ENCODE measurements around the gene AP2B1. TPM values are rescaled to one million over a fixed set of nuclear protein-coding genes. Genes with fewer than 3 reads are reported as not detected.

The AP2B1 gene
- total RNA-seq, 1 experiment from 2014 or later: 198 TPM

GRCh38 chr17:35539659-35540026 lies 47.5 kb upstream of the AP2B1 start:
- Histone ChIP-seq H3K27ac (ENCODE audit: low read depth, low read length) (no peak overlapping the region), H3K36me3 (ENCODE audit: control insufficient read depth in 1 of 2, insufficient read depth in 2 of 2, low read length in 2 of 2) (no peaks in the 10 kb centered on the region), H3K9ac (ENCODE audit: low read length) (no peak overlapping the region), H4K20me1 (ENCODE audit: insufficient read depth) (no peaks in the 10 kb centered on the region), H2AFZ (ENCODE audit: low read depth, low read length, poor library complexity, severe bottlenecking) (peak overlapping the region; percentile 99), H3K4me3 (replicated peaks in 1 of 2; ENCODE audit: low read depth in 1 of 2, low read length in 2 of 2) (no peak overlapping the region), H3K27me3 (ENCODE audit: insufficient read depth, low read length) (no peaks in the 10 kb centered on the region; the same call in 1 of the 2 replicates), H3K9me2 (ENCODE audit: insufficient read depth) (no peaks in the 10 kb centered on the region), H3K4me1 (ENCODE audit: control insufficient read depth in 1 of 2, insufficient read depth in 2 of 2, low read length in 2 of 2) (peaks cover 0 to 5% of the 10 kb centered on the region in 2 experiments; a peak in 1 of 4 replicates), H3K9me3 (ENCODE audit: control insufficient read depth in 1 of 2, insufficient read depth in 1 of 2, low read depth in 1 of 2, low read length in 2 of 2) (no peaks in the 10 kb centered on the region), H3K79me2 (ENCODE audit: insufficient read depth, low read length) (no peaks in the 10 kb centered on the region), H3K4me2 (ENCODE audit: low read length) (peak overlapping the region; percentile 55)
- DNase-seq (ENCODE audit: low read depth, low spot score): no peak
- ChIA-PET CTCF (interaction anchor here (0.7 to 1.1 kb wide), 11 partner anchors 12 to 412 kb away, joined by 3 to 13 read pairs (median 4); no protein-coding TSS in a partner anchor), POLR2A (no interaction called here), RAD21 (ENCODE audit: low non-redundant PET in 1 of 2, low total read pairs in 2 of 2, uncharacterized antibody in 2 of 2, unreplicated experiment in 2 of 2) (no interaction called here)
- intact Hi-C loops (cut with micrococcal nuclease): loop anchor here (1.0 to 5.0 kb wide), 4 partner anchors 208 to 542 kb away; no protein-coding TSS in a partner anchor
- ATAC-seq: peak; percentile 54
- BruUV-seq (replicated peaks): no TSS peak
- no peak for TF ChIP-seq YY1 (IDR thresholded peaks at IDR 0.05; ENCODE audit: extremely low read depth, insufficient replicate concordance, low read depth, low read length)
- TF ChIP-seq TCF7L2 (IDR thresholded peaks at IDR 0.05; ENCODE audit: borderline replicate concordance, extremely low read depth, insufficient read depth, insufficient read length): no peak
- no peak for TF ChIP-seq SRF (IDR thresholded peaks at IDR 0.05; ENCODE audit: low read depth)
- no peak for TF ChIP-seq EZH2phosphoT487 (IDR thresholded peaks at IDR 0.05; ENCODE audit: borderline replicate concordance)
- no peak for TF ChIP-seq ZFX (IDR thresholded peaks at IDR 0.05)
- no peak for TF ChIP-seq CBX3 (IDR thresholded peaks at IDR 0.05; ENCODE audit: low read depth)
- TF ChIP-seq RAD21 (IDR thresholded peaks at IDR 0.05; ENCODE audit: low read depth): no peak
- TF ChIP-seq ATF3 (IDR thresholded peaks at IDR 0.05): no peak
- no peak for TF ChIP-seq SP1 (IDR thresholded peaks at IDR 0.05; ENCODE audit: low read depth)
- TF ChIP-seq POLR2A (IDR thresholded peaks at IDR 0.05; ENCODE audit: borderline replicate concordance, extremely low read depth, insufficient read depth, insufficient read length): no peak
- TF ChIP-seq EGR1 (IDR thresholded peaks at IDR 0.05; ENCODE audit: low read depth): no peak
- no peak for TF ChIP-seq MAX (IDR thresholded peaks at IDR 0.05)
- TF ChIP-seq EZH2 (IDR thresholded peaks at IDR 0.05): no peak
- no peak for TF ChIP-seq CEBPB (IDR thresholded peaks at IDR 0.05; ENCODE audit: low read depth)
- no peak for TF ChIP-seq POLR2AphosphoS5 (IDR thresholded peaks at IDR 0.05; ENCODE audit: low read depth, low read length)
- no peak for TF ChIP-seq JUND (IDR thresholded peaks at IDR 0.05)
